ENCODE data around the gene ARID2.

The ARID2 gene

DNA sequence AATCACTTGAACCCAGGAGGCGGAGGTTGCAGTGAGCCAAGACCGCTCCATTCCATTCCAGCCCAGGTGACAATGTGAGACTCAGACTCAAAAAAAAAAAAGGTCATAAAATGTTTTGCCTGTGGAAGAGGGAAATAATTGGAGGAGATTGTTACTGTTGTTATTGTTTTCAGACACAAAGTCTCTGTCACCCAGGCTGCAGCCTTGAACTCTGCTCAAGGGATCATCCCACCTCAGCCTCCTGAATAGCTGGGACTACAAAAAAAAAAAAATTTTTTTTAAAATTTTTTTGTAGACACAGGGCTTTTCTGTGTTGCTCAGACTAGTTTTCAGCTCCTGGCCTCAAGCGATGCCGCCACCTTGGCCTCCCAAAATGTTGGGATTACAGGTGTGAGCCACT is 33.9 kb downstream of the ARID2 start:
- H3K4me1 ChIP-seq (ENCODE audit: control insufficient read depth, insufficient read depth, low read length, unreplicated experiment), result peaks cover 4% of the 10 kb centered on the region
- H2AFZ ChIP-seq (ENCODE audit: low read length, unreplicated experiment), result no peak overlapping the region
- no peaks in the 10 kb centered on the region for H3K27me3 ChIP-seq (ENCODE audit: insufficient read depth, low read length)
- H3K79me2 ChIP-seq (ENCODE audit: control insufficient read depth, insufficient read depth, low read length, unreplicated experiment), result peaks cover 30% of the 10 kb centered on the region
- H3K36me3 ChIP-seq (ENCODE audit: insufficient read depth, low read length), result 0 out of 2 replicates have a peak, but pooled peaks cover 9% of the 10 kb centered on the region
- H3K4me3 ChIP-seq (ENCODE audit: low read depth, low read length), result no peak overlapping the region
- H3K27ac ChIP-seq (ENCODE audit: low read depth, low read length), result no peak overlapping the region

- Histone ChIP-seq H3K4me3 (ENCODE audit: low read depth, low read length) (no peak overlapping the region), H3K36me3 (ENCODE audit: insufficient read depth, low read length) (peaks cover 12% of the 10 kb centered on the region; the same call in 1 of the 2 replicates), H3K27ac (ENCODE audit: low read depth, low read length) (no peak overlapping the region), H2AFZ (ENCODE audit: low read length, unreplicated experiment) (no peak overlapping the region), H3K79me2 (ENCODE audit: control insufficient read depth, insufficient read depth, low read length, unreplicated experiment) (peaks cover 15% of the 10 kb centered on the region), H3K27me3 (ENCODE audit: insufficient read depth, low read length) (no peaks in the 10 kb centered on the region), H3K4me1 (ENCODE audit: control insufficient read depth, insufficient read depth, low read length, unreplicated experiment) (peaks cover 3% of the 10 kb centered on the region)
Observed at GRCh38 chr12:45768194-45768593, 38.7 kb downstream of the ARID2 start.

GRCh38 chr12:45773747-45774146 is 44.2 kb downstream of the ARID2 start:
- Histone ChIP-seq H3K79me2 (ENCODE audit: control insufficient read depth, insufficient read depth, low read length, unreplicated experiment) (peaks cover 18% of the 10 kb centered on the region), H3K36me3 (ENCODE audit: insufficient read depth, low read length) (peaks cover 4% of the 10 kb centered on the region; the same call in 1 of the 2 replicates)

DNA sequence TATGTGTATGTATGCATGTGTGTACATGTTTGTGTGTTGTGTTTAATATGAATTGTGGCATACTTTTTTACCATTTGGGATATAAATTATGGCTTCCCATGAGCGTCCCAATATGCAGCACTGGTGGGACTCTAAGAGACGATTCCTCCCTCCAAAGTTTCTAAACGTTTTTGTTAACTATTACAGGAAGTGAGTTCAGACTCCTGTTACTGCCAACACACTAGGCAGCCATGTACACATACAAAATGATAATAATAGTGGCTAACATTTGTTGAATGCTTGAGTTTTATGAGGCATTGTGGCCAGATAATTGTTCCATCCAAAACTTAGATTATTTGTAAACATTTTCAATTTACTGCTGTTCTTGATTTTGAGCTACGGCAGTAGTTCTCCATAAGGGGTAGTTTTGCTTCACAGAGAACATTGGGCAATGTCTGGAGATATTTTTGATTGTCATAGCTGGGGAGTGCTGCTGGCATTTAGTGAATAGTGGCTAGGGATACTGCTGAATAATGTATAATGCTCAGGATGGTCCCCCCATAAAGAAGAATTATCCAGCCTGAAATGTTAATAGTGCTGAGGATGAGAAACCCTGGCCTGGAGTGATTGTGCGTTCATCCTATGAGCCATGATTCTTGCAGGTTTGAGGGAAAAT is 45.1 kb downstream of the ARID2 start:
- Histone ChIP-seq H3K27ac (ENCODE audit: low read depth, low read length) (no peak overlapping the region), H2AFZ (ENCODE audit: low read length, unreplicated experiment) (no peak overlapping the region), H3K79me2 (ENCODE audit: control insufficient read depth, insufficient read depth, low read length, unreplicated experiment) (peaks cover 18% of the 10 kb centered on the region), H3K36me3 (ENCODE audit: insufficient read depth, low read length) (no peaks in the 10 kb centered on the region), H3K4me3 (ENCODE audit: low read depth, low read length) (no peak overlapping the region), H3K4me1 (ENCODE audit: control insufficient read depth, insufficient read depth, low read length, unreplicated experiment) (peaks cover 8% of the 10 kb centered on the region), H3K27me3 (ENCODE audit: insufficient read depth, low read length) (no peaks in the 10 kb centered on the region)

More at GRCh38 chr12:45773747-45774146, 44.2 kb downstream of the ARID2 start:
- Histone ChIP-seq H3K27ac (ENCODE audit: low read depth, low read length) (no peak overlapping the region), H2AFZ (ENCODE audit: low read length, unreplicated experiment) (no peak overlapping the region), H3K27me3 (ENCODE audit: insufficient read depth, low read length) (no peaks in the 10 kb centered on the region), H3K4me3 (ENCODE audit: low read depth, low read length) (no peak overlapping the region), H3K4me1 (ENCODE audit: control insufficient read depth, insufficient read depth, low read length, unreplicated experiment) (peaks cover 8% of the 10 kb centered on the region)

GRCh38 chr12:45775465-45775864 is 46.0 kb downstream of the ARID2 start:
- peaks cover 18% of the 10 kb centered on the region for H3K79me2 ChIP-seq (ENCODE audit: control insufficient read depth, insufficient read depth, low read length, unreplicated experiment)
- no peaks in the 10 kb centered on the region for H3K27me3 ChIP-seq (ENCODE audit: insufficient read depth, low read length)
- peaks cover 8% of the 10 kb centered on the region for H3K4me1 ChIP-seq (ENCODE audit: control insufficient read depth, insufficient read depth, low read length, unreplicated experiment)
- H3K4me3 ChIP-seq (ENCODE audit: low read depth, low read length), result no peak overlapping the region
- no peaks in the 10 kb centered on the region for H3K36me3 ChIP-seq (ENCODE audit: insufficient read depth, low read length)
- no peak overlapping the region for H2AFZ ChIP-seq (ENCODE audit: low read length, unreplicated experiment)
- no peak overlapping the region for H3K27ac ChIP-seq (ENCODE audit: low read depth, low read length)

DNA sequence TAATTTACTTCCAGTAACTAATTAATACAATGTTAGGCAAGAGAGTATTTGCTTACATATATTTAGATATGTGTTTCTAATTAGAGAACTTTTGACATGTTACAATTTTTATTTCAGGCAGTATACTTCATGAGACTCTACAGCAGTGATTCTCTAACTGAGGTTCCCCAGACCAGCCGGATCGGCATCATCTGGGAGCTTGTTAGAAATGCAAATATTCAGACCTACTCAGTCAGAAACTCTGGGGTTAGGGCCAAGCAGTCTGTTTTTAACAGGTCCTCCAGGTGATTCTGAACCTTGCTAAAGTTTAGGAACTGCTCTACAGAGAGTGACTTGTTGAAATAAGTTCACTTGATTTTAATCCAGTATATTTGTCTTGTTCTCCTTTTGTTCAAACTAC is 46.5 kb downstream of the ARID2 start:
- H3K27ac ChIP-seq (ENCODE audit: low read depth, low read length), result no peak overlapping the region
- no peaks in the 10 kb centered on the region for H3K27me3 ChIP-seq (ENCODE audit: insufficient read depth, low read length)
- H3K36me3 ChIP-seq (ENCODE audit: insufficient read depth, low read length), result no peaks in the 10 kb centered on the region
- peaks cover 18% of the 10 kb centered on the region for H3K79me2 ChIP-seq (ENCODE audit: control insufficient read depth, insufficient read depth, low read length, unreplicated experiment)
- peaks cover 8% of the 10 kb centered on the region for H3K4me1 ChIP-seq (ENCODE audit: control insufficient read depth, insufficient read depth, low read length, unreplicated experiment)
- H3K4me3 ChIP-seq (ENCODE audit: low read depth, low read length), result no peak overlapping the region
- H2AFZ ChIP-seq (ENCODE audit: low read length, unreplicated experiment), result no peak overlapping the region

GRCh38 chr12:45779936-45780335 is 50.4 kb downstream of the ARID2 start:
- peaks cover 8% of the 10 kb centered on the region for H3K79me2 ChIP-seq (ENCODE audit: control insufficient read depth, insufficient read depth, low read length, unreplicated experiment)
- no peaks in the 10 kb centered on the region for H3K36me3 ChIP-seq (ENCODE audit: insufficient read depth, low read length)
- no peaks in the 10 kb centered on the region for H3K27me3 ChIP-seq (ENCODE audit: insufficient read depth, low read length)
- no peak overlapping the region for H2AFZ ChIP-seq (ENCODE audit: low read length, unreplicated experiment)
- H3K4me1 ChIP-seq (ENCODE audit: control insufficient read depth, insufficient read depth, low read length, unreplicated experiment), result no peaks in the 10 kb centered on the region
- no peak overlapping the region for H3K27ac ChIP-seq (ENCODE audit: low read depth, low read length)
- no peak overlapping the region for H3K4me3 ChIP-seq (ENCODE audit: low read depth, low read length)

GRCh38 chr12:45781080-45781479 is 51.6 kb downstream of the ARID2 start:
- Histone ChIP-seq H3K4me1 (ENCODE audit: control insufficient read depth, insufficient read depth, low read length, unreplicated experiment) (no peaks in the 10 kb centered on the region), H3K27me3 (ENCODE audit: insufficient read depth, low read length) (no peaks in the 10 kb centered on the region), H3K4me3 (ENCODE audit: low read depth, low read length) (no peak overlapping the region), H3K79me2 (ENCODE audit: control insufficient read depth, insufficient read depth, low read length, unreplicated experiment) (peaks cover 3% of the 10 kb centered on the region), H3K36me3 (ENCODE audit: insufficient read depth, low read length) (no peaks in the 10 kb centered on the region), H2AFZ (ENCODE audit: low read length, unreplicated experiment) (no peak overlapping the region), H3K27ac (ENCODE audit: low read depth, low read length) (no peak overlapping the region)

DNA sequence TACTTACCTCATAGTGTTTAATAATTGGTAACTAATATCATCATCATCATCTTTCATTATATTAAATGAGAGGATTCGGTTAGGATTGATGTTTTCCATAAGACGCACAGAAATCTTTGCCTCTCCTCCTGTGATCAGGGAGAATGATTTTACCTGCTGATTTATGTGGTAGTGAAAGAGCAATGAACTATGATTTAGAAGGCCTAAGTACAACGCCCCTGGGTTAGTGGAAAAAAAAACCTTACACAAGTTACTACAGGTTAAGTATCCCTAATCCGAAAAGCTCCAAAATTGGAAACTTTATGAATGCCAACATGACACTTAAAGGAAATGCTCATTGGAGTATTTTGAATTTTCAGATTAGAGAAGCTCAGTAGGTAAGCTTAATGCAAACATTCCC is 55.8 kb downstream of the ARID2 start:
- Histone ChIP-seq H3K27me3 (ENCODE audit: insufficient read depth, low read length) (no peaks in the 10 kb centered on the region), H3K4me3 (ENCODE audit: low read depth, low read length) (no peak overlapping the region), H2AFZ (ENCODE audit: low read length, unreplicated experiment) (no peak overlapping the region), H3K36me3 (ENCODE audit: insufficient read depth, low read length) (no peaks in the 10 kb centered on the region), H3K27ac (ENCODE audit: low read depth, low read length) (no peak overlapping the region), H3K79me2 (ENCODE audit: control insufficient read depth, insufficient read depth, low read length, unreplicated experiment) (no peaks in the 10 kb centered on the region), H3K4me1 (ENCODE audit: control insufficient read depth, insufficient read depth, low read length, unreplicated experiment) (peaks cover 13% of the 10 kb centered on the region)

DNA sequence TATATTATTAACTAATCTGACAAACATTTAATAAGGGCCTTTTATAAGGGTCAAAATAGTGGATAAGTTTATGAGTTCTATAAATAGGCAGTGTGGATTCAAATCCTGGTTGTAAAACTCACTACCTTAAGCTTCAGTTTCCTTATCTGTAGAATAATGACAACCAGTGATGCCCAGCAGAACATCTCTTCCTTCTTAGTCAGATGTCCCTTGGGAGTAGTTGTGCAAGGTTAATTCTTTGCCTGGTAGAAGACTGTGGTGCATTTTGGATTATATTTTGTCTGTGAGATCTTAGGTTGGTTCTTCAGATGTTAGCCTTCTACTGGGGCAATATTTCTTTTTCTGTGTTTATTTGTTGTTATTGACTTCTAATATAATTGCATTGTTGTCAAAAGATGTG is 59.5 kb downstream of the ARID2 start:
- Histone ChIP-seq H3K27me3 (ENCODE audit: insufficient read depth, low read length) (no peaks in the 10 kb centered on the region), H2AFZ (ENCODE audit: low read length, unreplicated experiment) (no peak overlapping the region), H3K4me1 (ENCODE audit: control insufficient read depth, insufficient read depth, low read length, unreplicated experiment) (peaks cover 13% of the 10 kb centered on the region), H3K79me2 (ENCODE audit: control insufficient read depth, insufficient read depth, low read length, unreplicated experiment) (peaks cover 5% of the 10 kb centered on the region), H3K4me3 (ENCODE audit: low read depth, low read length) (no peak overlapping the region), H3K27ac (ENCODE audit: low read depth, low read length) (no peak overlapping the region), H3K36me3 (ENCODE audit: insufficient read depth, low read length) (no peaks in the 10 kb centered on the region)

DNA sequence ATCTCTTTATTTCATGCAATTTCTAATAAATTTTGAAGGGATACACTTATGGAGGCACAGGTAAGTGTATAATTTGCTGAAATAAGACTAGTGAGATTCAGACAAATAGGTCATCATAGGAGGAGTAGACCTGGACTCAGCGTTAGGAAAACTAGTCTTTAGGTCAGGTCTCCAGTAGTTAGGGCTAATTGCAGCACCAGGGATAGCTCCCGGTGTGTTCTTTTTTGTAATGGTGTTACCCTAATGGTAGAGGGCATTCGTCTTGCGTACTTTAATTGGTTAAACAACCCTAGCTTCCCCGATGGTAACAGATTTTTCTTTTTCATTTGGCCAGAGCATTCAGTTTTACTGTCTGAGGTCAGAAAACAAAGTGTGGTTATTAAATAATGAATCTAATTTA is 64.9 kb downstream of the ARID2 start:
- Histone ChIP-seq H3K4me1 (ENCODE audit: control insufficient read depth, insufficient read depth, low read length, unreplicated experiment) (peaks cover 3% of the 10 kb centered on the region), H3K79me2 (ENCODE audit: control insufficient read depth, insufficient read depth, low read length, unreplicated experiment) (peaks cover 5% of the 10 kb centered on the region), H3K36me3 (ENCODE audit: insufficient read depth, low read length) (peaks cover under 1% of the 10 kb centered on the region; the same call in 1 of the 2 replicates), H3K27me3 (ENCODE audit: insufficient read depth, low read length) (no peaks in the 10 kb centered on the region), H3K27ac (ENCODE audit: low read depth, low read length) (no peak overlapping the region), H2AFZ (ENCODE audit: low read length, unreplicated experiment) (no peak overlapping the region), H3K4me3 (ENCODE audit: low read depth, low read length) (no peak overlapping the region)
